GM12878 (cell line): ENCODE results near the gene XAB2. TPM values are rescaled to one million over a fixed set of nuclear protein-coding genes. Genes with fewer than 3 reads are reported as not detected.

Experiments used
- E4F1 ChIP-seq: fragments of 450-650 bp; IDR thresholded peaks from 2 replicates; pipeline ENCODE4 v1.6.1; 2018; ENCODE audit warnings: borderline replicate concordance, mild to moderate bottlenecking; ENCODE audit not compliant: partially characterized antibody
- FOS ChIP-seq: IDR thresholded peaks from 3 replicates; pipeline ENCODE4 v1.6.1; 2011; ENCODE audit warnings: borderline replicate concordance; ENCODE audit not compliant: insufficient read length; ENCODE audit errors: extremely low read depth
- IRF5 ChIP-seq: fragments of 450-650 bp; IDR thresholded peaks from 2 replicates; pipeline ENCODE4 v1.6.1; 2017; ENCODE audit warnings: borderline replicate concordance
- MLLT1 ChIP-seq: fragments of 450-650 bp; IDR thresholded peaks from 2 replicates; pipeline ENCODE4 v1.6.1; 2016; ENCODE audit warnings: mild to moderate bottlenecking
- NFYA ChIP-seq: IDR thresholded peaks from 2 replicates; pipeline ENCODE4 v1.6.1; 2011; ENCODE audit warnings: low read depth, mild to moderate bottlenecking, low read length, improper control_type of control experiment, borderline replicate concordance
- POLR2AphosphoS2 ChIP-seq: IDR thresholded peaks from 2 replicates; pipeline ENCODE4 v1.6.1; 2011; ENCODE audit warnings: low read depth, mild to moderate bottlenecking, low read length, improper control_type of control experiment, moderate library complexity
- YY1 ChIP-seq: IDR thresholded peaks from 2 replicates; pipeline ENCODE4 v1.6.1; 2011; ENCODE audit warnings: low read depth, mild to moderate bottlenecking, low read length
- polyA plus RNA-seq, 11 experiments: library from polyadenylated mRNA; depleted of rRNA in 4 of 11; unstranded in 6 of 11; stranded (reverse) in 5 of 11; fragments of >200 nt; fragmentation: Nextera tagmentation in 4 of 11; fragmentation: Illumina TruSeq in 1 of 11; extraction: Ambion mirVana in 4 of 11; extraction: Trizol in 1 of 11; gene quantifications; 1 replicate in 1 of 11; 2 replicates in 10 of 11; pipeline versions ENCODE4 v1.2.1 to v1.2.3, GENCODE V29; 2011 to 2016; ENCODE audit warnings: inconsistent platforms in 2 of 11, missing spikeins in 2 of 11, low read depth in 1 of 11
- total RNA-seq, 4 experiments: library from RNA; depleted of rRNA in 3 of 4; stranded (reverse); fragments of >200 nt in 3 of 4; fragmentation: Illumina TruSeq in 1 of 4; extraction: Trizol in 1 of 4; gene quantifications; 2 replicates each; pipeline versions ENCODE4 v1.2.1 to v1.2.3, GENCODE V29; 2013 to 2021

Gene XAB2
- total and polyA plus RNA-seq, 10 of the 15 experiments (the other 5 are each of a cell fraction or from before 2014, with no cell fraction given): 0.34 to 45.1 (median 18.8) TPM

DNA sequence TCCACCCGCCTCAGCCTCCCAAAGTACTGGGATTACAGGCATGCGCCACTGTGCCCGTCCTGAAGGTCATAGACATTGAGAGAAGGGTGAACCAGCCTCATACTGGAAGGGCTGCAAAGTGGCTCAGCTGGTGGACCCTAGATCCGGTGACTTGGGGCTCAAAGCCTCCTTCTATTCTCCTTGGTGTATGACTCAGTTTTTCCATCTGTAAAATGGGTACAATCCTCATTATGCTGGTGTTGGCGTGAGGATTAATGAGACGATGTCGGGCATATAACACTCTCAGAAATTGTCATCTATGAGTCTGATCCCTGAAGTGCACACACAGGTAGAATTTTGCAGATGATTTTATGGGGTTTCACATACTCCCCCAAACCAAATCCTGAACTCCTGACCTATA is 39.5 kb downstream of the XAB2 start (continued):
- no peak for TF ChIP-seq MLLT1
- no peak for TF ChIP-seq NFYA
- no peak for TF ChIP-seq POLR2AphosphoS2
- no peak for TF ChIP-seq E4F1
- TF ChIP-seq IRF5: no peak
- TF ChIP-seq FOS: no peak
- no peak for TF ChIP-seq YY1
